Mucosa of rectum (tissue), 2 donors: ENCODE results near the gene SETBP1.

Experiments
- H3K27ac ChIP-seq, 2 donors: one replicate each; pipeline ENCODE4 v1.7.0; 2013; ENCODE audit warnings: inconsistent platforms in 2 of 2, low read depth in 2 of 2, low read length in 2 of 2
- H3K27me3 ChIP-seq, 2 donors: one replicate each; pipeline ENCODE4 v1.7.0; 2013; ENCODE audit warnings: low read length in 2 of 2; ENCODE audit not compliant: control insufficient read depth in 2 of 2, insufficient read depth in 2 of 2
- H3K36me3 ChIP-seq, 2 donors: one replicate each; pipeline ENCODE4 v1.7.0; 2013; ENCODE audit warnings: low read length in 2 of 2; ENCODE audit not compliant: control insufficient read depth in 2 of 2, insufficient read depth in 2 of 2
- H3K4me1 ChIP-seq, 2 donors: one replicate each; pipeline ENCODE4 v1.7.0; 2013; ENCODE audit warnings: low read length in 2 of 2, mild to moderate bottlenecking in 1 of 2; ENCODE audit not compliant: control insufficient read depth in 2 of 2, insufficient read depth in 2 of 2
- H3K4me3 ChIP-seq, 2 donors: one replicate each; pipeline ENCODE4 v1.7.0; 2013; ENCODE audit warnings: low read length in 2 of 2
- H3K9ac ChIP-seq, 2 donors: one replicate each; pipeline ENCODE4 v1.7.0; 2013; ENCODE audit warnings: low read length in 2 of 2, low read depth in 1 of 2, mild to moderate bottlenecking in 1 of 2
- H3K9me3 ChIP-seq, 2 donors: one replicate each; pipeline ENCODE4 v1.7.0; 2013; ENCODE audit warnings: low read length in 2 of 2; ENCODE audit not compliant: control insufficient read depth in 2 of 2
- donor health status: healthy.
- donor health status: Normal muscosa, but diverticular disease.

SETBP1 gene

GRCh38 chr18:44729631-44730101 lies 49.0 kb downstream of the SETBP1 start:
- H3K27ac ChIP-seq: peak overlapping the region in 1 of 2 donors; percentile 11
- H3K4me1 ChIP-seq: peaks cover 36 to 49% of the 10 kb centered on the region in 2 donors
- no peaks in the 10 kb centered on the region for H3K27me3 ChIP-seq

GRCh38 chr18:44730803-44731529 lies 50.3 kb downstream of the SETBP1 start:
- Histone ChIP-seq H3K27me3 (no peaks in the 10 kb centered on the region), H3K9me3 (no peaks in the 10 kb centered on the region), H3K36me3 (no peaks in the 10 kb centered on the region), H3K4me3 (no peak overlapping the region), H3K4me1 (peaks cover 31 to 41% of the 10 kb centered on the region in 2 donors), H3K27ac (no peak overlapping the region), H3K9ac (no peak overlapping the region)

More at GRCh38 chr18:44729631-44730101, 49.0 kb downstream of the SETBP1 start:
- Histone ChIP-seq H3K4me3 (peak overlapping the region in 1 of 2 donors; percentile 10), H3K36me3 (no peaks in the 10 kb centered on the region), H3K9me3 (no peaks in the 10 kb centered on the region), H3K9ac (no peak overlapping the region)

DNA sequence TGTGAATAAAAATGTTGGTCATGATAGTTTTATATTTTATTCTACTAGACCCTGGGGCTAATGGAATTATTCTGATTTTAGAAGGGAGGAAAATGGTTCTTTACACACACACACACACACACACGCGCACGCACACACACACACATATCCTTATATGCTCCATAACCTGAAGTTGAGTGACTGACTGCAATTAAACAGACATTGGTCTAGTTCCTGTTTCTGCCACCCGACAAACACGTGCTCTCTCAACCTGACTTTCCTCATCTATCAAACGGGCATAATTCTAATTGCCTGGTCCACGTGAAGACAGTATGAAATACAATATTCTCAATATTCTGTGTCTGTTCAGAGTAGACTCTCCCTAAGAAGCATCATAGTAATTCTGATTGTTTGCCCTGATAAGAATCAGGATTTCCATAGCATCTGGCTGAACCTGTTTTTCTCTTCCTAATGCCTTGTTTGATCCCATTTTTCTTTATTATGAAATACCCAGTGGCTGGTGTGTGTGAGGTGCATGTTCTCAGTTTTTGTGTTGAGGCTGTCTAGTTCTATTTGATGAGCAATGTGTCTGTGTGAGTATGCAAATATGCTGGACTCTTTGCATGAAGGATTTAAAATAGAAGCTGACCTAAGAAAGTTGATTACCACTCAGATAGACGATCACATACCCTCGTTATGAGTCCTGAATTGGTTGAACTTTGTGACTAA lies 51.0 kb downstream of the SETBP1 start:
- Histone ChIP-seq H3K4me3 (no peak overlapping the region), H3K36me3 (no peaks in the 10 kb centered on the region), H3K4me1 (peaks cover 31 to 37% of the 10 kb centered on the region in 2 donors), H3K27ac (no peak overlapping the region), H3K9ac (no peak overlapping the region), H3K27me3 (no peaks in the 10 kb centered on the region), H3K9me3 (no peaks in the 10 kb centered on the region)

DNA sequence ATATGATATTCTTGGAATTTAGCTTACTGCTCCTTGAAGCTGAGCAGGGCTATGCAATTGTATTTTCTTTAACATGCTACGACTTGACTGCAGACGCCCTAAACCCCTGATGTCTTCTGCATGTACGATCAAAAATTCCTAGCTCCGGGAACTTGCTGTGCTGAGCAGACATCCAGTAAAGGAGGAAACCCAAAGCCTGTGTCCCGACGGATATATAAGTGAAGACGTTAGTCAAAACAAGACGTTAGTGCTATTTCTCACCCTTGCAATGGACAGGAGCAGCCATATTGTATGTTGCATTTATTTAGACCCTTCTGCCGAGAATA lies 51.5 kb downstream of the SETBP1 start:
- Histone ChIP-seq H3K4me1 (peaks cover 31 to 36% of the 10 kb centered on the region in 2 donors), H3K9ac (no peak overlapping the region), H3K27ac (no peak overlapping the region), H3K27me3 (no peaks in the 10 kb centered on the region), H3K9me3 (no peaks in the 10 kb centered on the region), H3K4me3 (no peak overlapping the region), H3K36me3 (no peaks in the 10 kb centered on the region)

- Histone ChIP-seq H3K27ac (no peak overlapping the region), H3K4me3 (no peak overlapping the region), H3K9ac (no peak overlapping the region), H3K36me3 (no peaks in the 10 kb centered on the region), H3K27me3 (no peaks in the 10 kb centered on the region), H3K4me1 (peaks cover 31 to 33% of the 10 kb centered on the region in 2 donors), H3K9me3 (no peaks in the 10 kb centered on the region)
Observed at GRCh38 chr18:44732599-44732998, 51.9 kb downstream of the SETBP1 start.

GRCh38 chr18:44733069-44733753 lies 52.5 kb downstream of the SETBP1 start:
- Histone ChIP-seq H3K4me3 (no peak overlapping the region), H3K9me3 (no peaks in the 10 kb centered on the region), H3K36me3 (no peaks in the 10 kb centered on the region), H3K9ac (no peak overlapping the region), H3K4me1 (peaks cover 31 to 33% of the 10 kb centered on the region in 2 donors), H3K27me3 (no peaks in the 10 kb centered on the region), H3K27ac (no peak overlapping the region)

GRCh38 chr18:44733754-44734465 lies 53.2 kb downstream of the SETBP1 start:
- H3K4me1 ChIP-seq: peaks cover 31% of the 10 kb centered on the region in 2 donors
- no peaks in the 10 kb centered on the region for H3K27me3 ChIP-seq
- no peak overlapping the region for H3K9ac ChIP-seq
- H3K4me3 ChIP-seq: no peak overlapping the region
- no peak overlapping the region for H3K27ac ChIP-seq
- no peaks in the 10 kb centered on the region for H3K9me3 ChIP-seq
- H3K36me3 ChIP-seq: no peaks in the 10 kb centered on the region

DNA sequence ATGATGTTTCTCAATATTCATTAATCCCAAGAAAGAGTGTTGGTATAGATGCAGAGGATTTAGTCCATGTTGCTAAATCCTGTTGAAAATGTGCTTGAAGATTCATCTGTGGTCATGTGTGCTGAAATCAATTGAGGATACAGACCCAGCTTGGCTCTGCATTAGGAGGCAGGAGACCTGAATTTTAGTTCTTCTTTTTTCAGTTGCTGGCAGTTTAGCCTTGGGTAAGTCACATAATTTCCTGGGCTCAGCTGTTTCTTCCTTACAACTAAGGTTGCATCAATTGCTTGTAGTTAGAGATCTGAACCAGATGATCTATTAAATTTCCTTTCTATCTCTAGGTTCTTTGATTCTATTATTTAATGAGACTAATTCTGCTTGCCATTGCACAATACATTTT lies 54.4 kb downstream of the SETBP1 start:
- Histone ChIP-seq H3K36me3 (no peaks in the 10 kb centered on the region), H3K27me3 (no peaks in the 10 kb centered on the region), H3K27ac (no peak overlapping the region), H3K4me1 (peaks cover 20 to 24% of the 10 kb centered on the region in 2 donors), H3K9ac (no peak overlapping the region), H3K4me3 (no peak overlapping the region), H3K9me3 (no peaks in the 10 kb centered on the region)

DNA sequence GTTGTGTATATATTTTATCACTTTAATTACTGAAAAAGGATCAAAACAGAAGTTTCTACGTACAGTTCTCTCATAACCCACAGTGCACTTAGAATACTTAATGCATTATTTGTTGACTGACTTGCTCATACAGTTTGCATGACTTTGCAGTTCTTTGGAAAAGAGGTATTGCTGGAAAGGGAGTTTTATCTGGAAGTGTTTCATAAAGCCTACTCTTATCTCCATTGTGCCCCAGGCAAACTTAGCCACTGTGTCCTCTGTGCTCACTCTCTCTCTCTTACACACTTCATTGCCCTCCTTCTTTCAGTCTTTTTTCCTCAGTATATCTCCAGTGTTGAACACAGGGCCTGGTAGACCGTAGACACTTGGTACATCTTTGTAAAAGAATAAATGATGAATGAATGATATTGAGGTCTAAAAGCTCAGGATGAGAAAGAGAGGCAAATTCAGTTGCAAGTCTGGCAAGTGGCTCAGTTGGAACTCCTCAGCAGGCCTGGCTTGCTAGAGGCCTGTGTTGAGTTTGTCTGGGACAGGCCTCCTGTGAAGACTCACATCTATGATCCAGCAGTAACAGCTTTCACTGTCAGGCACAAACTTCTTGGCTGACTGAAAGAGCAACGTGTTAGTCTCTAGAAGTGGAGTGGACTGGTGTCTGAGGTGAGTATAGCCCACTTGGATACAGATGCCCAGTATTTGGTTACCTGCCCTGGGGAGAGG lies 56.1 kb downstream of the SETBP1 start:
- Histone ChIP-seq H3K4me1 (peaks cover 4 to 11% of the 10 kb centered on the region in 2 donors), H3K36me3 (no peaks in the 10 kb centered on the region), H3K9me3 (no peaks in the 10 kb centered on the region), H3K9ac (no peak overlapping the region), H3K27ac (no peak overlapping the region), H3K4me3 (no peak overlapping the region), H3K27me3 (no peaks in the 10 kb centered on the region)
